Measurements from ENCODE around the gene GPR4.

Gene GPR4

GRCh38 chr19:45595814-45596213 is 6.2 kb downstream of the GPR4 start:
- in situ Hi-C loops (cut with HindIII; ENCODE audit: low sequenced_read_pairs), result no loop called here
- TF ChIP-seq CTCF (IDR thresholded peaks at IDR 0.05; ENCODE audit: low read depth, low read length), result no peak
- DNase-seq (ENCODE audit: low read depth, low spot score), result no peak

GRCh38 chr19:45593520-45593919 is 8.5 kb downstream of the GPR4 start:
- no peak for TF ChIP-seq CTCF (IDR thresholded peaks at IDR 0.05; ENCODE audit: low read depth, low read length)
- DNase-seq (ENCODE audit: low read depth, low spot score), result no peak
- in situ Hi-C loops (cut with HindIII; ENCODE audit: low sequenced_read_pairs), result no loop called here
- H3K4me3 ChIP-seq (ENCODE audit: low read depth, low read length), result no peak overlapping the region

More at GRCh38 chr19:45595814-45596213, 6.2 kb downstream of the GPR4 start:
- no peak overlapping the region for H3K4me3 ChIP-seq (ENCODE audit: low read depth, low read length)

- no peak overlapping the region for H3K4me3 ChIP-seq (ENCODE audit: low read depth, low read length)
- in situ Hi-C loops (cut with HindIII; ENCODE audit: low sequenced_read_pairs), result no loop called here
- no peak for TF ChIP-seq CTCF (IDR thresholded peaks at IDR 0.05; ENCODE audit: low read depth, low read length)
- no peak for DNase-seq (ENCODE audit: low read depth, low spot score)
Measured at GRCh38 chr19:45592366-45592765, 9.6 kb downstream of the GPR4 start.

GRCh38 chr19:45591638-45592005 is 10.4 kb downstream of the GPR4 start:
- in situ Hi-C loops (cut with HindIII; ENCODE audit: low sequenced_read_pairs), result no loop called here

GRCh38 chr19:45591004-45591637 is 10.9 kb downstream of the GPR4 start:
- no peak overlapping the region for H3K4me3 ChIP-seq (ENCODE audit: low read depth, low read length)
- TF ChIP-seq CTCF (IDR thresholded peaks at IDR 0.05; ENCODE audit: low read depth, low read length), result peak; percentile 48
- in situ Hi-C loops (cut with HindIII; ENCODE audit: low sequenced_read_pairs), result no loop called here

More at GRCh38 chr19:45591638-45592005, 10.4 kb downstream of the GPR4 start:
- TF ChIP-seq CTCF (IDR thresholded peaks at IDR 0.05; ENCODE audit: low read depth, low read length), result no peak
- DNase-seq (ENCODE audit: low read depth, low spot score), result no peak
- no peak overlapping the region for H3K4me3 ChIP-seq (ENCODE audit: low read depth, low read length)

GRCh38 chr19:45590300-45591003 is 11.6 kb downstream of the GPR4 start:
- in situ Hi-C loops (cut with HindIII; ENCODE audit: low sequenced_read_pairs), result no loop called here
- H3K4me3 ChIP-seq (ENCODE audit: low read depth, low read length), result no peak overlapping the region
- DNase-seq (ENCODE audit: low read depth, low spot score), result no peak
- no peak for TF ChIP-seq CTCF (IDR thresholded peaks at IDR 0.05; ENCODE audit: low read depth, low read length)

More at GRCh38 chr19:45591004-45591637, 10.9 kb downstream of the GPR4 start:
- peak; percentile 19 for DNase-seq (ENCODE audit: low read depth, low spot score)
